Activated T-cell treated with anti-CD3 and anti-CD28 coated beads for 24 hours (primary cell): ENCODE measurements around the gene DNAH3.
"Not testable (repeated sequence)": the region's sequence is repeated elsewhere in the genome, so short reads cannot be mapped to it uniquely, and the experiment has no call there.

Source experiments
- DNase-seq: peaks from one replicate; pipeline ENCODE4 v3.0.0-alpha.2; 2020; ENCODE audit warnings: low read depth

DNAH3 gene

GRCh38 chr16:20995711-20996110, 154.9 kb downstream of the DNAH3 start:
- DNase-seq, result no peak

- not testable (repeated sequence) for DNase-seq
Measured at GRCh38 chr16:20989496-20990070, 161.1 kb downstream of the DNAH3 start.

- DNase-seq, result no peak
Measured at GRCh38 chr16:20987049-20987448, 163.6 kb downstream of the DNAH3 start.

GRCh38 chr16:20984019-20984418, 166.6 kb downstream of the DNAH3 start:
- no peak for DNase-seq

GRCh38 chr16:20976576-20976975, 174.1 kb downstream of the DNAH3 start:
- no peak for DNase-seq

GRCh38 chr16:20973201-20973600, 177.4 kb downstream of the DNAH3 start:
- DNase-seq, result not testable (repeated sequence)

GRCh38 chr16:20971401-20971800, 179.2 kb downstream of the DNAH3 start:
- DNase-seq, result no peak

GRCh38 chr16:20969386-20969785, 181.3 kb downstream of the DNAH3 start:
- DNase-seq, result no peak

GRCh38 chr16:20968765-20969164, 181.9 kb downstream of the DNAH3 start:
- no peak for DNase-seq

- no peak for DNase-seq
Measured at GRCh38 chr16:20960899-20961298, 189.7 kb downstream of the DNAH3 start.

- no peak for DNase-seq
Measured at GRCh38 chr16:20957153-20957552, 193.5 kb downstream of the DNAH3 start.

- DNase-seq, result no peak
Measured at GRCh38 chr16:20956319-20956718, 194.3 kb downstream of the DNAH3 start.

- no peak for DNase-seq
Measured at GRCh38 chr16:20954574-20954973, 196.1 kb downstream of the DNAH3 start.

GRCh38 chr16:20952139-20952920, 198.3 kb downstream of the DNAH3 start:
- no peak for DNase-seq

- DNase-seq, result no peak
Measured at GRCh38 chr16:20950294-20950693, 200.4 kb downstream of the DNAH3 start.

- no peak for DNase-seq
Measured at GRCh38 chr16:20949660-20950059, 201.0 kb downstream of the DNAH3 start.

GRCh38 chr16:20948444-20948843, 202.2 kb downstream of the DNAH3 start:
- DNase-seq, result no peak

GRCh38 chr16:20946015-20946629, 204.5 kb downstream of the DNAH3 start:
- DNase-seq, result no peak

GRCh38 chr16:20945575-20945875, 205.1 kb downstream of the DNAH3 start:
- not testable (repeated sequence) for DNase-seq

GRCh38 chr16:20944861-20945574, 205.6 kb downstream of the DNAH3 start:
- peak; percentile 29 for DNase-seq

- DNase-seq, result no peak
Measured at GRCh38 chr16:20942256-20942655, 208.4 kb downstream of the DNAH3 start.

- DNase-seq, result no peak
Measured at GRCh38 chr16:20941636-20941926, 209.1 kb downstream of the DNAH3 start.
